TTC549 (cell line): ENCODE data around the gene ZBTB25.
A peak's percentile ranks its signal among the peaks of the same experiment; 100 is the strongest.

Source experiments
- FAIRE-seq: peaks from 2 replicates; lab custom pipeline; 2012; peaks lifted over from hg19 to GRCh38; lab: Jason Lieb, UNC

The ZBTB25 gene

DNA sequence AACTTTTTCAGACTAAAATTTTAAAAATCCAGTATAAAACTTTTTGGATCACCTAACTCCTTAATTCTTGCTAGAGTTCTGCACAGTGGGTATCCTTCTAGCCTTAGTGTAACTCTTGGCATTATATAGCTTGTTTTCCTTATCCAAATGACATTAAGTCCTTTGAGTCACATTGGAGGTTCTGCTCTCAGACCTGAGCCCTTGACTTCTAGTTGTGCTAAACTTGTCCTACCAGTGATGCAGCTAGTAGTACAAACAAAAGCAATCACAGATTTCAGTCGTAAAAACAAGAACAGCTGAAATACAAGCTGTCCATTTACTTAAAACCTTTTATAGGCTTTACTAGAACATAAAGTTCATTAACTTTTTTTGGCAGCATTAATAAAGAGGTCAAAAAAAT, 11.4 kb upstream of the ZBTB25 start:
- FAIRE-seq, result no peak

DNA sequence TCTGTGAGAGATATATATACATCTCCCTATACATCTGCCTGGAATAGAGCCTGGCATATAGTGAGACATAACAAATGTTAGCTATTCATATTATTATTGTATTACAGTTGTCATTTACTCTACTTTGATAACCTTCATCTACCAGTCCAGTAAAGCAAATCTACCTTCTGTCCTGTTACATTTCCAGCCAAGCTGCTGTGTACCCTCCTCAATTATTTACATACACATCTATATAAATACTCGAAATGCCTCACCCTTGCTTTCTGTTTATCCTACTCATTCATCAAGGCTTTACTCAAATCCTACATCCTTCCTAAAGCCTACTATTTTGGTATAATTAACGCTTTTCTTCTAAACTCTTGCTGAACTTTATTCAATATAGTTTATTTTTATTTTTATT, 9.6 kb upstream of the ZBTB25 start:
- no peak for FAIRE-seq

DNA sequence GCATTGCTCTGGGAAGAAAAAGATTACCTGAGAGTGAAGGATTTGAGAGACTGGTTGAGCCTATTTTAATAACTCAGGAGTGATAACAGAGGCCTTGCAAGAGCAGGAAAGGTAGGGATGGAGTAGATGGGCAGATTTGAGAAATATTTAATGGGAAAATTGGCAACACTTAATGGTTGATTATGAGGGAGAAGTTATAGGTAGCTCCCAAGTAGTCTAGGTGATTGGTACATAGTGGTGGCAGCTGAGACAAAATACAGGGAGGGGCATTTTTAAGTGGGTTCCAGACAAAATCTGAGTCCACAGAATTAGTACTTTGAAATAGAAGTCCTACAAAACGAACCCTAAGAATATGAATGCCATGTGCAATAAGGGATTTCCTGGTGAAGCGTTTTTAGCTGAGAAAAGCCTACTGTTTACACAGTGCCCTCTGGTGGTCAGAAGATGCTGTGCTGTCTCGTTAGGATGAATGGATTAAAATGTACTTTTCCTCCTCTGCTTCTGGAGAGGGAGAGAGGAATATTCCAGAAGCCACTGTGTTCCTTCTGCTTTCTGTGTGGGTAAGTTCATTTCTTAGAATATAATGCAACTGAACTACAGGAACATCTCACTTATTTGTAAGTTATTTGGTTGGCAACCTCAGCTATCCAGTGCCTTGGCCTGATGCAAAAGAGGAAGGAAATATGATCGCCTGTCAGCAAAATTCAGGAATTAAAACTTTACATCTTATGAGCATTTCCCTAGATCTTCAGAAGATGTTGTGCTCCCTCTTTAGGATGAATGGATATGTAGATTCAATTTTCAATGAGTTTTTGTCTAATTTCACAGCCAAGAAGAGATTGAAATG, 7.4 kb upstream of the ZBTB25 start:
- FAIRE-seq, result peak; percentile 72

DNA sequence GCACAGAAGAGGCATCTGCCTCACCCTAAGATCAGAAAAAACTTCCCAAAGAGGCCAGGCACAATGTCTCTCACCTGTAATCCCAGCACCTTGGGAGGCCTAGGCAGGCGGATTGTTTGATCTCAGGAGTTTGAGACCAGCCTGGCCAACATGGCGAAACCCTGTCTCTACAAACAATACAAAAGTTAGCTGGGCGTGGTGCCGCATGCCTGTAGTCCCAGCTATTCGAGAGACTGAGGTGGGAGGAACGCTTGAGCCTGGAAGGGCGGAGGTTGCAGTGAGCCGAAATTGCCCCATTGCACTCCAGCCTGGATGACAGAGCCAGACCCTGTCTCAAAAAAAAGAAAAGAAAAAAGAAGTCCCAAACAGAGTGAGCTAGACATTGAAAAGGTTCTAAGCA, 5.4 kb upstream of the ZBTB25 start:
- no peak for FAIRE-seq

DNA sequence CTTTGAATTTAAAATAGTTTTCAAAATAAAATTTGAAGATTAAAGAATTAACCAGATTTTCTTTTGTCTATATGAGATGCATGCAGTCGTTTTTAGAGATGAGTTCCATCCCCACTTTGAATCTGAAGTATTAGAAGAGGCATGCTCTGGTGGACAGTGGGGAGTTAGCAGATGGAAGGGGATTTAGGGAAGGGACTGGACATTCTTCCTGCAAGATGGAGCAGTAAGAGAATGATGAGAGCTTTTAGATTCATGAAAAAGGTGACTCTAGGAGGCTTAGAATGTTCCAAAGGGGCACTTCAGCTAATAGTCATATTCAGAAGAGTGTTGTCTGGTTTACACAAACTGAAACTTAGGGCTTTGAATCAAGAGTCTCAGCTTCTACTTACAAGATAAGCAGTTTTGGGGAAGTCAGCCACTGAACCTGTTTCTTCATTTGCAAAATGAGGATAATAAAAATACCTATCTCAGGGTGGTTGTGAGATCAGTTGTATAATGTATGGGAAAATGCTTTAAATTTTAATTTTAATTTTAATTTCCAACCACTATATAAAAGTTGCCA, 4.7 kb upstream of the ZBTB25 start:
- FAIRE-seq, result no peak

DNA sequence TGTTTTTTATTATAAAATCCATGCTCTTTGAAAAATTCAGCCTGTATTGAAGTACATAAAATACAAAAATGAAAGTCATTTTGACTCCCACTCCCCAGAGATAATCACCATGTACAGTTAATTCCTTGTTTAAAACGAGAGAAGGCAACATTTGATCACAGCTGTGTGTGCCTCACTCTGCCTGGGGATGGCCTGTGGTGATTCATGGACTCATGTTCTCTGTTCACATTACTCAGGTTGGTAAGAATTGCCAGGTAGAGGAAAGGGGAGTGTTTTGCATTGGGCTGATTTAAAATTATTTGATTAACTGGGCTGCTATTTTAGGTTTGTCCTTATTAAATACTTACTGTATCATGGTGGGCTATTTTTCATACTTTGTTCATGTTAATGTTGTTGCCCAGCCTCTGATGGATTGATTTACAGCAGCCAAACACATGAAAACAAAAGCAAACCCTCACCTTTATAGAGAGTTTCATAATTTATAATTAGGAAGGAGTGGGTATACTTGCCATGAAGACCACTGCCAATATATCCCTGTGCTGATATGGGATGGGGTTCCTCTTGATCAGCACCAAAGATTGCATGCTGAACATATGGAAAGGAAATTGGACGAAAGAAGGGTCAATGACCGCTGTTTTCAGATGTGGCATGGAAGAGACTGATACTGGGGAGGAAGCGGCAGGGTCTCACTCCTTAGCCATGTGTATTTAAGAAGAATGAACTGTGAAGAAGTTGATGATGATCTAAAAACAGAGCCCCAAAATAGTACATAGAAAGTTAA, 3.9 kb upstream of the ZBTB25 start:
- no peak for FAIRE-seq

DNA sequence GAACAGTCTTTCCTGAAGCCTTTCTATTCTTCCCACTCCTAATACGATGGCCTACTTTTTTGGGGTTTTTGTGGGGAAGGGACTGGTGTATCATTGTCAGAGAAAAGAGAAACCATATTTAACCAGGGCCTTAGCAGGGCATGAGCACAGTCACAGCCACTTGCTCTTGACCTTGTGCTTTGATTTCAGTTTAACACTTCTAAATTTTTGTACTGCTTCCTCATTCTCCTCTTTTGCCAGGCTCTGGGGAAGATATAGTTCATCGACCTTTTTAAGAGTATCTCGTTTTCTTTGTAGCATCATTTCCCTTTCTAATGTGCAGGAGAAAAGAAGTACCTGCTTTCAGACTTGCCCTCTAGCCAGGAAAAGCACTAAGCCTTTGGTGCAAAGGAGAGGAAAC, 3.1 kb upstream of the ZBTB25 start:
- no peak for FAIRE-seq

DNA sequence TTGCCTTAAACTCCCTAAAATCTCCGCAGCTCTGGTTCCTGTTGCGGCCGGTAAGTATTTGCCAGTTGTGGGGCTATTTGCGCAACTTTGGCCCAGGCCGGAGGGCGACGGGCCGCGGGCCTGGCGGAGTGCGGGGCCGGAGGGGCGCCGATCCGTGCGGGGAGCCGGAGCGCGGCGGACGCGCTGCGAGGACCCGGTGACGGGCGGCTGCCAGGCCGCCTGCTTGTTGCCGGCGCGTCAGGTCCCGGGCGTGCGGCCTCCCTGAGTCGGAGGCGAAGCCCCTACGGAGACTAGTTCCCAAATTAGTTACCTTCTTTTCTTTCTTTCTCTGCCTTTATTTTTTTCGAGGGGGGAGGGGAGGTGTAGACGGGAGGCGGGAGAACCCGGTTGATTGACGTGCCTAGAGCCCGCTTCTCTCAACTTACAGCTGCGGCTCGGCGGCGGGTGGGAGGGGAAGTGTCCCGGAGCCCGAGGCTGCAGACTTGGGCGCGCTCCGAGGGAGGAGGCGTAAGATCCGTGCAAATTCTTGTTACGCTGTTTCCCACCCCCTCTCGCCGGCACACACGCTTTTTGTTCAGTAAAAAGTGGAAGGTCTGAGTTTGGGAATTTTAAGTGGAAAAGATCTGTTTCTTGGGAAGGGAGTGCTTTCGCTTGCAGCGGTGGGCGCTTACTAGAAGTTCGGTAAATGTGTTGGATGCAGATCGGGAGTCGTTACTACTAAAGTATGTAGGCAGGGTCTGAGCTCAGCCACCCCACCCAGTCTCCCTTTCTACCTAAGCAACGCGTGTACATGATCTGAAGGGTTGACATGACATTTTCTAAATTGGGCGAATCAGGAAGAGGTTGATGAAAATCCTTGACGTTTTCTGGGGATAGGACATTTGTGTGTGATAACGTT, 1.5 kb upstream of the ZBTB25 start:
- FAIRE-seq, result no peak

DNA sequence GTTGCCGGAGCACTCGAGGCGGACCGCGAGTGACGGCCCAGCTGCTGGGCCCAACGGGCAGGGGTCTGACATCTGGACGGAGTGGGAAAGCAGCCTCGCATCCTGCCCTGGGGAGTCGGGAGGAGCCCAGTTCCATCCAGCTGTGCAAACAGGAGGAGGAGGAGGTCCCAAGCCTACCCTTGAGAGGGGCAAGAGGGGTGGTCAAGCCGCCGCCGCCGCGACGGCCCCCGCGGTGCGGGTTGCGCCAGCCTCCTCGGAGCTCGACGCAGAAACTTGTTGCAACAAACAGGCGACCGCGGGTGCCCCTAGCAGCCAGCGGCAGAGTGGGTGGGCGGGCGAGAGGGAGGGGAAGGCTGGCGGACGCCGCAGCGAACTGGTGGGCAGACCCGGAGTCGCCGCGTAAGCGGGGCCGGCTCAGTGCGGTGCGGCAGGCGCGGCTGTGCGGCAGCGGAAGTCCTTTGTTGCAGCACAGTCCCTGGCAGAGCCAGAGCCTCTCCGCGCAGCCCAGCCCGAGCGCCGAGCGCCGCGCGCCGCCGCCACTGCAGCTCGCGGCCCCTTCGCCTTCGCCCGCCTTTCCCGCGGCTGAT, 765 bp upstream of the ZBTB25 start, which contains the start of gene ZBTB1:
Gene ZBTB1, plus strand, starts transcription at position 461 of the 587 bp plus-strand sequence. CDS start 16,735 bp downstream, outside the sequence.
- FAIRE-seq, result no peak

DNA sequence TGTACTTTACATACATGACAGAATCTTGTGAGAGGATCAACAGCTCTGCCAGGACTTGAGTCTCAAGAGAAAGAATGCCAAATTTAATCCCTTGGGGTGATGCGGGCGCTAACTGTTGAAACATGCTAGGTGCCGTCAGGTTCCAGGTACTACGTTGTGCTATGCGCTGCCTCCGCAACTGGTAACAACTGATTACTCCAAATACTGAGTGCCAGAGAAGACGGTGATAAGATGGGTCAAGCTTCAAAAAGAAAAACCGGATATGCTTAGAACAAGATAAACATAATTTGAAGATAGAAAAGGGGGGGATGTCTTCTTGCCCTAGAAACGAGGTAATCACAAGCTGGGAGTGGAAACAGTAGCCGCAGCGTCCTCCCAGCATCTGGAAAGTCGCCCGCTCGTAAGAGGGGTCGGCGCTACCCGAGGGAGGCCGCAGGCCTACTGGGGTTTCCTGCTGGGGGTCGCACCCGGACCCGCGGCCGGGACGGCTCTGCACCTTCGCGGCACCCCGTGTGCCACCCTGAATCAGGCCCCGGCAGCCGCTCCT, 678 bp downstream of the ZBTB25 start:
- no peak for FAIRE-seq

DNA sequence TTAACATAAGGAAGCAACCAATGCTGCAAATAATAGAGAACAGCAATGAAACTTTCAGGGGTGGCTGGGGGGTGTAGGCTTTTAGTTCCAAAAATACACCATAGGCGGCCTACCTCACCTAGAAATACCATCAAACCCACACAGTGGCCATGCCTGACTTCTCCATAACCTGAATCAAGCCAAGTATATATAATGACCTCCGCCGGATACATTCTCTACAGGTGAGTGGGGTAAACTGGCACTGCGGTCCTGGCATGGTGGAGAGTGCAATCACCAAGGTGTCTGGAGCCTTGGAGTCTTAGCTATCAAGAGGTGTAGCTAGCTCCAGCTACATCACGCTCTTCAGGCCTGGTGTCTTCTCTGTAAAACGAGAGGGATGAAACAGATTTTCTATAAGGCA, 1.2 kb downstream of the ZBTB25 start:
- no peak for FAIRE-seq

DNA sequence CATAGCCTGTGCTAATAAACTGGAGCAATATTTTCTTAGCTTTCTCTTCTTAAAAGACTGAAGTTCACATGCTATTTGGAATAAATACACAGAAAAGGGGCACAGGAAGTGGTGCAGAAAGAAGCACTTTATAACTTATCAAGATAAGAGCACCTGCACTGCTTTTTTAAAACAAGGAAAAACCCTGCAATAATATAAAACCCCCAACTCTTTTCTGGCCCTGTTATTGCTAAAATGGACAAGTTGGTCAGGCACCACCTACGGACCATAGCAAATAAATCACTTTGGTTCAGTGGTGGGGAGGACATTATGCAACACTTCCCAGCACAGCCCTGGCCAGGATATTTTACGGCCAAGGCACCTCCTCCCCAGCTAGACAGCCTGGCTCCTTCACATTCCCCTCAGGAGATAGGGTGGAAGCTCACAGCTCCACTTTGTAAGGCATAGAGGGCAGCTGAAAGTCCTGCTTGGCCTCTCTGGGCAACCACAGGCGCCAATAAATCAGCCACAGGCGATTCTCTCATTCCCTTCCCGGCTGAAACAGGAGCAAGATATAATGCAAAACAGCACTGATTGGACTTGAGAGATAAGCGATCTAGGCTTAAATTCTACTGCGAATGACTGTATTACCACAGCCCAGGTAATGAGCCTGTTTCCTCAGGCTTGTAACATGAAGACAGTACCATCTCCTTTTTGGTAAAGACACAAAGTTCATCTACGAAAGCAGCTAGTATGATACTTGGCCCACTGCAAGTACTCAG, 2.0 kb downstream of the ZBTB25 start:
- no peak for FAIRE-seq

DNA sequence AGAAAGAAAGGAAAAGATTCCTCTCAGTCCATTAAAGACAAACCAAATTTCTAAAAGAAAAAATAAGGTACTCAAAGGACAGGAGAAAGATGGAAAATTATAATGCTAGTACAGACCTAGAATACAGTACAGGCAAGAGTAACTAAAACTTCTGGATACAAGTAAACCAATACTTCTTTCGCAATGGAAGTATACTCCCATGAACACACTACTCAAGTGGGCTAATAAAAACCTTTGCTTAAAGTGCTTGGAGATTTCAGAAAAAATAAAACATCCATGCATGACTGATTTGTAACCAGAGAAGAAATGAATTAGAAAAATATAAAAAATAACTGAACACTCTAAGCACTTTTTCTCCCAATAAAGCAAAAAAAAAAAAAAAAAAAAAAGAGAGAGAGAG, 3.5 kb downstream of the ZBTB25 start:
- no peak for FAIRE-seq

DNA sequence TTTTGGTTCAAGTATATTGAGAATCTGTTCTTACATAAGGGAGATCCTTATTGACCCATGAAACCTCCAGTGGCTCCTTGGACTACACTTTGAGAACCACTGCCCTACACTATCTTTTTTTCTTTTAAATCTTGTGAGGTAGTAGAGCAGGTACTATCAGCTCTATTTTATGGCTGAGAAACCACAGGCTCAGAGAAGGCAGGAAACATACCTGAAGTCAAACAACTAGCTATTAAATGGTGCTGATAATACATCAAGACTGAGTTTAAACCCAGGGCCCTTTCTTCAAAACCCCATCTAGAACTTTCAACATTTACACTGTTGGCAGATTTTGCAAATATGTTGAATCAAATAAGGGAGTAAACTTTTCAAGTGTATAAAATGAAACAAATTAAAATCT, 6.9 kb downstream of the ZBTB25 start:
- no peak for FAIRE-seq

DNA sequence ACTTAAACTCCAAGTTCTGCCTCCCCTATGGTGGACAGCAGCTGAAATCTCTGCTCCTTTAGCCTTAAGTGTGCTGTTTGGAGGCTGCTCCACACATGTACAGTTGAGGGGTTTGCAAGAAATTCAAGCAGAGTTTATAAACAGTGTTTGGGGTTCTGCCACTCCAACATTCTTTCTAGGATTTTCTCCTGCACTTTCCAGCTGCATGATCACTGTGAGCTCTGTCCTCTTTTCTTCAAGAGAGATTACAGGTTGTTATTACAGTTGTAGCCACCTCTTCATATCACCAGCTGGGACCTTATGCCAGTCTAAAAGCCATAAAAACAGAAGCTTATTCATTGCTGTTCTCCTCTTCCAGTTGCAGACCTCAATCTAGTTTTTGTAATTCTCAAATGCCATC, 8.4 kb downstream of the ZBTB25 start:
- FAIRE-seq, result no peak

DNA sequence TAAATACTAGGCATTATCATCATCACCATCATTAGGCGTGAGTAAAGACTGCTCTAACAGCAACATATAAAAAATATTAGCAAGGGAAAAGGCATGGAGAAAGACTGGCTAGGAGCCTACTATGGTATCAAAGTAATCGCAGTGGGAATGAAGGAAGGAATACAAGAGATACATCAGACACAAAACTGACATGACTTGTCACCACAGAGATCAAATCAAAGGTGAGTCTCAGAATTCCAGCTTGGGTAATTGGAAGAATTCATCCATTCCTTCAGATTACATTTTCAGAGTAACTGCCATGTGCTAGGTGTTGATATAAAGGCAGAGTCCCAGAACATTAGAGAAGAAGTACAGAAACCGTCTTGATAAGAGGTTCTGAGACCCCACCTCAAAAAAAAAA, 10.2 kb downstream of the ZBTB25 start:
- no peak for FAIRE-seq

DNA sequence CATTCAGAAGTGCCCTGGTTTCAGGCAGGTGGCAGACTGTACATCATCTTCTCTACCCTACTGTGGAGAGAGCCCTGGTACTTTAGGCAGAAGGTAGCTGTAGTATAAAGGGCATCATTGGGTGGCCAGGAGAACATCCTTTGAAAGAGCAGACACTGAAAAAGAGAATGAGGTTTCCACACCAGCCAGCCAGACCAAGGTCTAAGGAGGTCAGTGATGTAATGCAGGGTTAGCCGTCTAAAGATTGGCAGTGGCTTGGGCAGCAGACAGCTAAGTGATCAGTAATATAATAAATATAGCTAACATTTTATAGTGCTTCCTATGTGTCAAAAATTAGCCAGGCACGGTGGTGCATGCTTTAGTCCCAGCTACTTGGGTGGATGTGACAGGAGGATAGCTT, 12.0 kb downstream of the ZBTB25 start:
- no peak for FAIRE-seq

DNA sequence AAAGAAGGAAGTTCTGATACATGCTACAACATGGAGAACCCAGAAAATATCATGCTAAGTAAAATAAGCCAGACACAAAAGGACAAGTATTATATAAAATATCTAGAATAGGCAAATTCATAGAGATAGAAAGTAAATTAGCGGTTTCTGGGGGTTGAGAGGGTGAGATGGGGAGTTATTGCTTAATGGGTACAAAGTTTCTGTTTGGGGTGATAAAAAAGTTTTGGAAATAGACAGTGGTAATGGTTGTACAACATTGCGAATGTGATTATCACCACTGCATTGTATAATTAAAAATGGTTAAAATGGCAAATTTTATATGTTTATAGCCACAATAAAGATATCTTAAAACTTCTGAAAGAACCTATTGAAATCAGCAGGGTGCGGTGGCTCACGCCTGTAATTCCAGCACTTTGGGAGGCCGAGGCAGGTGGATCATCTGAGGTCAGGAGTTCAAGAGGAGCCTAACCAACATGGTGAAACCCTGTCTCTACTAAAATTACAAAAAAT, 15.0 kb downstream of the ZBTB25 start:
- FAIRE-seq, result no peak

DNA sequence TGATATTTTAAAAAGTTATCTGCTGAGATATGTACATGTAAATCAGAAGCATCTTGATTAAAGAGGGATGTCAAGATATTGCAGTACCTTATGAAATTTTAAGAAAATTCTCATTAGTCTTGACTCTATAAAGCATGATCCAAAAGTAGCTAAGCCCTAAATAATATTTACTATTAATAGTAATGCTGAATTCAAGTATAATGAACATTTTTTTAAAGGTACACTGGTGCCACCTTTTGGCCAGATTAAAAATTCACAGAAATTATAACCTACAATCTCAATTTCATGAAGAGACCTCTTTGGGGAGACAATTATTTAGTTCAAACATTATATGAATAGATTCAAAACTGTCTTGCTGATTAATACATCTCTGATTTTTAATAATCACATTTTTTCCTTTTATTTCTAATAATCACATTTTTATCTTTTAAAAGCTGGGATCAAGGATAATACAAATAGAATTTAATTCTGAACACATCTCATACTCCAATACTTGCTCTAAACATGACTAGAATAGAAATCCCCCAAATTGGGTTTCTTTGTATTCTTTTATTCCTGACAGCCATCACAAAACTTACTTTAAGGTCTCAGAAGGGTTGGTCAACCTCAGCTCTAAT, 24.9 kb downstream of the ZBTB25 start:
- FAIRE-seq, result peak; percentile 84

DNA sequence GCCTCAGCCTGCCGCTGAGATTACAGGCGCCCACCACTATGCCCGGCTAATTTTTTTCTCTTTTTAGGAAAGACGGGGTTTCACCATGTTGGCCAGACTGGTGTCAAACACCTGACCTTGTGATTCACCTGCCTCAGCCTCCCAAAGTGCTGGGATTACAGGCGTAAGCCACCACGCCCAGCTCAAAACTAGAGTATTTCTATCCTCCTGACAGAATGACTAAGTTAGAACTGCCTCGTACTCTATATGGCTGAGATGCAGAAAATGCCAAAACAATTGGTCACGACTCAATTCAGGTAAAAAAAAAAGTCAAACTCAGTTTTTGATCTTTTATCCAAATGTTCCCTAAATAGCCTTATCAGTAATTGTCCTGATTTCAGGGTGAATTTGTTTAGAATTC, 27.2 kb downstream of the ZBTB25 start:
- FAIRE-seq, result no peak
